Airway epithelial cell (primary cell): ENCODE results near the gene EPHX1. TPM values are rescaled to one million over a fixed set of nuclear protein-coding genes. Genes with fewer than 3 reads are reported as not detected.

Experiments
- total RNA-seq: library from RNA; depleted of rRNA; stranded (reverse); fragments of >200 nt; gene quantifications from 2 replicates; pipeline ENCODE4 v1.2.3, GENCODE V29; 2015

EPHX1 gene
- total RNA-seq = 23.7 and 25.0 TPM in 2 replicates

GRCh38 chr1:225809842-225810578 is at the start of gene EPHX1:
TSS of gene EPHX1 (plus strand) at chr1:225810124. CDS start at chr1:225828730, 18,606 bp downstream.

DNA sequence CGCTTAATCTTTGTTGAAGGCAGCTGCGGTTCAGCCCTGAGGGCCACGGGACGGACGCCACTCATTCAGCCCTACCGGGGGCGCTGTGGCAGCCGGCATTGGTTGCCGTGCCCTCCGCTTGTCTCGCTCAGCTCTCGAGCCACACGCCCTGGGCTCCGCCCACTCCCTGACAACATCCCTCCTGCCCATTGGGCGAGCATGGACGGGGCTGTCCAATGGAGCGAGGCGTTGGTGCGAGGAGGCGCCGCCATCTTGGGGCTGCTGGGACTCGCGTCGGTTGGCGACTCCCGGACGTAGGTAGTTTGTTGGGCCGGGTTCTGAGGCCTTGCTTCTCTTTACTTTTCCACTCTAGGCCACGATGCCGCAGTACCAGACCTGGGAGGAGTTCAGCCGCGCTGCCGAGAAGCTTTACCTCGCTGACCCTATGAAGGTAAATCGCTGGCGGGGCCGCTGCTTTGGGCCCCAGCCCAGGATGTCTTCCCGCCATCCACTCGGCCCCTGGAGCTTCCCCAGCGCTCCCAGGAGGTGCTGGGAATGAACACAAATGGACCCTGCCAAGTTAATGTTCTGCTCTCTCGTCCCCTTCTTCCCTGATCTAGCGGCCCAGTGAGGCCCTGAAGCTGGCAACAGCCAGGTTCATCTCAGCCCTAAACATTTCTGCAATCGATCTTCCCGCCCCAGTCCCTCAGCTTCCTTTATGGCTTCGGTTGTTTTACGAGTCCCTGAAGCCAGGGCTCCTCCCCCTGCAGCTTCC is 32.2 kb upstream of the EPHX1 start, which contains the start of gene SRP9:
SRP9 (plus strand) TSS at position 244 of the 754 bp plus-strand sequence; CDS start at position 359, 115 bp downstream.

DNA sequence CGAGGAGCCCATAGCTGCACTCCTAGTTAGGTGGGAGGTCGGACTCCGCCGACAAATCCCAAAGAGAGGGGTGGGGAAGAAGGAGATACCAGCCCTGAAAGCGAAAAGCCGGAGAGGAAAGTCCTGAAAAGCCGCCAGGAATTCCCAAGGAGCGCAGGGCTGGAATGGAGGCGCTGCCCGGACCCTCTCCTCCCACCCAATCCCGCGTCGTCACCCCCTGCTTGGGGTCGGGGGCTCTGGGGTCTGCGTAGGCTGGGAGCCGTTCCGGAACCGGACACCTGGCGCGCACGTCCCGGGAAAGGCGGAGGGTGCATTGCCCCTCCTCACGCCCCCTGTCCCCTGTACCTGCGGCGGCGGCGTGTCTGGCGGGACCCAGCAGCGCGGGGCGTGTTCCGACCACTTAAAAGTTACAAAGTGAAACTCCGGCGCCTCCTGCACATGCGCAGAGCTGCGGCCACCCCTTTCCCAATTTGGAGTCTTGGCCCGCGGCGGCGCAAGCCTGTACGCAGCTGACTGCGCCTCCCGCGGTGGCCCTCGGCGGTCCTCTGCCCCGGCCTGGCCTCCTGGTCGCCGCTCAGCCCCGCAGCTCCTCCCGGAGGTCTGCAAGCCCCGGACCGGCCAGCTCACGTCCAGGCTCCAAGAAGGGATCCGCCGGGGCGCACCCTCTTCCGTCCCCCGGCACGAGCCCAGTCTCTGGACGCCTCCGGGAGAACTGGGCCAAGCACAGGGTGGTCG is 72.2 kb downstream of the EPHX1 start, which contains the start of gene TMEM63A:
TMEM63A (minus strand) TSS at position 422 of the 735 bp plus-strand sequence. CDS start 4,800 bp downstream, outside the sequence.

DNA sequence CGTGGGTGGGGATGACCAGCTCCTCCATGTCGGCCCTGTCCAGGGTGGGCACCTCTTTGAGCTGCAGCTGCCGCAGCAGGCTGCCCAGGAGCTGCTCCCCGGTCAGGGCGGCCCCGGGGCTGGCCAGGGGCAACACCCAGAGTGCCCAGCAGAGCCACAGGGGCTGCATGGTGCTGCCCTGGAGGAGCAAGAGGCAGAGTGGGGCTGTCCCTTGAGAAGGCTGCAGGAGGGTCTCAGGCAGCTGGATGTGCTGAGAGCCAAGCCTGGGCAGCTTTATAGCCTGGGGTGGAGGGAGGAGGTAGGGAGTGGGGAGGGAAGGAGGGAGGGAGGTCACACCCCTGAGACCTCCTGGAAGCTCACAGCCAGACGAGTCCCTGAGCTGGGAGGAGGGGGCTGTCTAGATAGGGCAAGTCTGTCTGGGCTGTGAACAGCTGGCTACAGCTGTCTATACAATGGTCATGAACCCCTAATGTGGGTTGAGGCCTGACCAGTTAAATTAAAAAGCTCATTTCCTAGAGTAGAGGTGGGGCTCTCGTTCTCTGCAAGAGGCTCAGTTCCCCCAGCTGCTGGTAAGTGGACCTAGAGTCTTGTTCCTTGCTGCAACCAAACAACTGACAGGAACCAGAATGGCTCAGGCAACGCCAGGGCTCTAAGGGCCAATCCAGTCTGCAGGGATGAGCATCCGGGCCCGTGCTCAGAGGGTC is 79.1 kb downstream of the EPHX1 start, which contains the start of gene LEFTY1:
LEFTY1 (minus strand) TSS at position 249 of the 704 bp plus-strand sequence; CDS start at position 169, 80 bp downstream.

Other genes starting within 250 kb of the EPHX1 start
- 62.5 and 67.4 TPM in 2 replicates for gene ENAH, start 157.0 kb upstream of the EPHX1 start, total RNA-seq
- 233 and 250 TPM in 2 replicates for gene SRP9, start 32.3 kb upstream of the EPHX1 start, total RNA-seq
- gene TMEM63A, start 72.3 kb downstream of the EPHX1 start, total RNA-seq = 6.5 and 8.7 TPM in 2 replicates
- gene LEFTY1, start 79.0 kb downstream of the EPHX1 start, total RNA-seq = not detected in 2 replicates
- 55.5 and 63.7 TPM in 2 replicates for gene PYCR2, start 114.1 kb downstream of the EPHX1 start, total RNA-seq
- gene LEFTY2, start 131.1 kb downstream of the EPHX1 start, total RNA-seq = not detected in 2 replicates
- gene SDE2, start 189.2 kb downstream of the EPHX1 start, total RNA-seq = 13.0 and 18.5 TPM in 2 replicates